HepG2 (cell line): Measurements from ENCODE around the gene KCTD19. TPM values are rescaled to one million over a fixed set of nuclear protein-coding genes. Genes with fewer than 3 reads are reported as not detected.

ENCODE experiments used
- AKAP8 ChIP-seq: sonication (generic); formaldehyde crosslinking; IDR thresholded peaks from 2 replicates; pipeline ENCODE4 v1.5.1; 2020; ENCODE audit warnings: mild to moderate bottlenecking, missing genetic modification reagents
- ATRX ChIP-seq: sonication (generic); formaldehyde crosslinking; IDR thresholded peaks from 2 replicates; pipeline ENCODE4 v1.4.0; 2020; ENCODE audit warnings: missing genetic modification reagents, borderline replicate concordance
- CHD2 ChIP-seq: IDR thresholded peaks from 2 replicates; pipeline ENCODE4 v1.6.1; 2011; ENCODE audit warnings: low read depth, low read length, improper control_type of control experiment
- GTF3A ChIP-seq: sonication (generic); formaldehyde crosslinking; conservative IDR thresholded peaks from 2 replicates; pipeline ENCODE4 v1.4.0; 2020; ENCODE audit warnings: mild to moderate bottlenecking, missing genetic modification reagents
- HNRNPL ChIP-seq: fragments of 200-400 bp; formaldehyde crosslinking; IDR thresholded peaks from 2 replicates; pipeline ENCODE4 v1.6.1; 2017; ENCODE audit warnings: mild to moderate bottlenecking, low read depth, low read length
- ISL2 ChIP-seq: sonication (generic); formaldehyde crosslinking; IDR thresholded peaks from 2 replicates; pipeline ENCODE4 v1.5.0; 2020; ENCODE audit warnings: missing genetic modification reagents
- MED1 ChIP-seq: sonication (generic); formaldehyde crosslinking; IDR thresholded peaks from 2 replicates; pipeline ENCODE4 v1.4.0; 2020; ENCODE audit warnings: missing genetic modification reagents
- MYNN ChIP-seq: sonication (generic); formaldehyde crosslinking; IDR thresholded peaks from 2 replicates; pipeline ENCODE4 v1.4.0; 2020; ENCODE audit warnings: mild to moderate bottlenecking, low read depth, missing genetic modification reagents
- NFE2L2 ChIP-seq: fragments of 150-350 bp; IDR thresholded peaks from 2 replicates; pipeline ENCODE4 v1.6.1; 2014; ENCODE audit warnings: low read length
- SALL2 ChIP-seq: sonication (generic); formaldehyde crosslinking; IDR thresholded peaks from 2 replicates; pipeline ENCODE4 v1.8.1; 2023; ENCODE audit warnings: mild to moderate bottlenecking, missing genetic modification reagents, inconsistent platforms
- ZBTB7B ChIP-seq: sonication (generic); formaldehyde crosslinking; IDR thresholded peaks from 2 replicates; pipeline ENCODE4 v1.4.0; 2020; ENCODE audit warnings: missing genetic modification reagents
- ZFP1 ChIP-seq: IDR thresholded peaks from 2 replicates; pipeline ENCODE4 v1.6.1; 2016
- ZNF235 ChIP-seq: sonication (generic); formaldehyde crosslinking; IDR thresholded peaks from 2 replicates; pipeline ENCODE4 v1.8.1; 2023; ENCODE audit warnings: mild to moderate bottlenecking, missing genetic modification reagents, borderline replicate concordance
- ZNF343 ChIP-seq: sonication (generic); formaldehyde crosslinking; IDR thresholded peaks from 2 replicates; pipeline ENCODE4 v1.4.0; 2020; ENCODE audit warnings: mild to moderate bottlenecking, missing genetic modification reagents
- ZNF367 ChIP-seq: sonication (generic); formaldehyde crosslinking; IDR thresholded peaks from 2 replicates; pipeline ENCODE4 v1.4.0; 2020; ENCODE audit warnings: missing genetic modification reagents, borderline replicate concordance
- ZNF441 ChIP-seq: sonication (generic); formaldehyde crosslinking; IDR thresholded peaks from 2 replicates; pipeline ENCODE4 v1.7.0; 2021; ENCODE audit warnings: missing genetic modification reagents, borderline replicate concordance
- ZNF567 ChIP-seq: sonication (generic); formaldehyde crosslinking; IDR thresholded peaks from 2 replicates; pipeline ENCODE4 v1.8.1; 2023; ENCODE audit warnings: mild to moderate bottlenecking, missing genetic modification reagents, borderline replicate concordance
- ZSCAN9 ChIP-seq: IDR thresholded peaks from 2 replicates; pipeline ENCODE4 v1.6.1; 2016; ENCODE audit warnings: borderline replicate concordance
- polyA plus RNA-seq, 8 experiments: library from polyadenylated mRNA; depleted of rRNA in 3 of 8; stranded (reverse) in 7 of 8; unstranded in 1 of 8; fragments of >200 nt; fragmentation: Illumina TruSeq in 4 of 8; extraction: Trizol in 4 of 8; gene quantifications; 2 replicates each; pipeline versions ENCODE4 v1.2.1 to v1.2.3, GENCODE V29; 2011 to 2016; ENCODE audit warnings: low read depth in 4 of 8, missing spikeins in 1 of 8, mixed read lengths in 1 of 8; ENCODE audit not compliant: insufficient read depth in 1 of 8
- total RNA-seq, 5 experiments: library from RNA; depleted of rRNA; stranded (reverse); fragments of >200 nt; fragmentation: Illumina TruSeq; extraction: Trizol; gene quantifications; 2 replicates each; pipeline ENCODE4 v1.2.3, GENCODE V29; 2016; ENCODE audit warnings: low read depth in 1 of 5
- TF ChIP-seq, protein P1 (sequence below): sonication (generic); formaldehyde crosslinking; IDR thresholded peaks from 2 replicates; pipeline ENCODE4 v1.5.1; 2020; ENCODE audit warnings: missing genetic modification reagents, mild to moderate bottlenecking, borderline replicate concordance
- TF ChIP-seq, protein P2 (sequence below): sonication (generic); formaldehyde crosslinking; IDR thresholded peaks from 2 replicates; pipeline ENCODE4 v1.5.0; 2020; ENCODE audit warnings: mild to moderate bottlenecking, missing genetic modification reagents
- TF ChIP-seq, protein P3 (sequence below): sonication (generic); formaldehyde crosslinking; IDR thresholded peaks from 2 replicates; pipeline ENCODE4 v1.8.1; 2023; ENCODE audit warnings: mild to moderate bottlenecking, moderate library complexity, missing genetic modification reagents
- TF ChIP-seq, protein P4 (sequence below): sonication (generic); formaldehyde crosslinking; IDR thresholded peaks from 2 replicates; pipeline ENCODE4 v1.5.0; 2020; ENCODE audit warnings: missing genetic modification reagents
- TF ChIP-seq, protein P5 (sequence below): IDR thresholded peaks from 2 replicates; pipeline ENCODE4 v1.6.1; 2016; ENCODE audit warnings: low read depth, borderline replicate concordance

Gene KCTD19
- total and polyA plus RNA-seq, 2 of the 13 experiments (the other 11 are each of a cell fraction or from before 2014, with no cell fraction given) = not detected

DNA sequence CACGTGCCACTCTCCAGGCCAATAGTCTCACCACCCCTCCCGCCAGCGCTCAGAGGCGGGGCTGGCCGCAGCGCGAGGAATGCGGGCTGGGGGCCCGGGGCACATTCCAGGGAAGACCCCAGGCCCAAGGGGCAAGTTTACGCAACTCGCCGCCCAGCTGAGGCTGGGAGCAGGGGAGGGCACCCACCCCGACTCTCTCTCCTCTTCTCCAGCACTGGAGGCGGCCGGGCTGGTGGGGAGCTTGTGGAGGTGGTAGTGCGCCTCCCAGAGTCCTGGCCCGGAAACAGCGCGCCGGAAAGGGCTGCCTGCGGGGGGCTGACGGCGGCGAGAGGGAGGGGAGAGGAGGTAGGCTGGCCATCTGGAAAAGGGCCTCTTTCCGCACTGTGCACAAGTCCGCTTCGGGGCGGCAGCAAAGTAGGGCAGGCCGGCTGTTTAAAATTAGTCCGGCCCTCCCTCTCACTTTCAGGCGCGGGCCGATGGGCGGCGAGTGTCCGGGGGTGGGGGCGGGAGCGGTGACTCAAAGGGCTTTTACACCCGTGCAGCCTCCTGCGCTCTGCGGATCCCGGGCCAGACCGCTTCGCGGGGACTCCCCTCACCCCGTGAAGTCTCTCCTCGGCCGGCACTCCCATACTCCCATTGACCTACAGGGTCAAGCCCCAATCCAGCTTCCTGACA lies 80.3 kb downstream of the KCTD19 start (continued):
- TF ChIP-seq, protein P1, sequence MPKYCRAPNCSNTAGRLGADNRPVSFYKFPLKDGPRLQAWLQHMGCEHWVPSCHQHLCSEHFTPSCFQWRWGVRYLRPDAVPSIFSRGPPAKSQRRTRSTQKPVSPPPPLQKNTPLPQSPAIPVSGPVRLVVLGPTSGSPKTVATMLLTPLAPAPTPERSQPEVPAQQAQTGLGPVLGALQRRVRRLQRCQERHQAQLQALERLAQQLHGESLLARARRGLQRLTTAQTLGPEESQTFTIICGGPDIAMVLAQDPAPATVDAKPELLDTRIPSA (CRISPR knock-in tag) = no peak; the same call in 1 of the 2 replicates
- TF ChIP-seq ZFP1 (CRISPR knock-in tag) = peak; percentile 65; the same call in 1 of the 2 replicates
- no peak for TF ChIP-seq ATRX (CRISPR knock-in tag)
- peak; percentile 89 for TF ChIP-seq SALL2 (CRISPR knock-in tag)
- 0 out of 2 replicates have a peak, but pooled peaks have one; percentile 10 for TF ChIP-seq HNRNPL
- TF ChIP-seq ZNF367 (CRISPR knock-in tag) = peak; percentile 78; the same call in 1 of the 2 replicates
- TF ChIP-seq ZNF343 (CRISPR knock-in tag) = no peak; the same call in 1 of the 2 replicates
- TF ChIP-seq AKAP8 = peak; percentile 94
- TF ChIP-seq ZNF441 (CRISPR knock-in tag) = 0 out of 2 replicates have a peak, but pooled peaks have one; percentile 53
- TF ChIP-seq ZNF235 = peak; percentile 82; the same call in 1 of the 2 replicates
- TF ChIP-seq, protein P2, sequence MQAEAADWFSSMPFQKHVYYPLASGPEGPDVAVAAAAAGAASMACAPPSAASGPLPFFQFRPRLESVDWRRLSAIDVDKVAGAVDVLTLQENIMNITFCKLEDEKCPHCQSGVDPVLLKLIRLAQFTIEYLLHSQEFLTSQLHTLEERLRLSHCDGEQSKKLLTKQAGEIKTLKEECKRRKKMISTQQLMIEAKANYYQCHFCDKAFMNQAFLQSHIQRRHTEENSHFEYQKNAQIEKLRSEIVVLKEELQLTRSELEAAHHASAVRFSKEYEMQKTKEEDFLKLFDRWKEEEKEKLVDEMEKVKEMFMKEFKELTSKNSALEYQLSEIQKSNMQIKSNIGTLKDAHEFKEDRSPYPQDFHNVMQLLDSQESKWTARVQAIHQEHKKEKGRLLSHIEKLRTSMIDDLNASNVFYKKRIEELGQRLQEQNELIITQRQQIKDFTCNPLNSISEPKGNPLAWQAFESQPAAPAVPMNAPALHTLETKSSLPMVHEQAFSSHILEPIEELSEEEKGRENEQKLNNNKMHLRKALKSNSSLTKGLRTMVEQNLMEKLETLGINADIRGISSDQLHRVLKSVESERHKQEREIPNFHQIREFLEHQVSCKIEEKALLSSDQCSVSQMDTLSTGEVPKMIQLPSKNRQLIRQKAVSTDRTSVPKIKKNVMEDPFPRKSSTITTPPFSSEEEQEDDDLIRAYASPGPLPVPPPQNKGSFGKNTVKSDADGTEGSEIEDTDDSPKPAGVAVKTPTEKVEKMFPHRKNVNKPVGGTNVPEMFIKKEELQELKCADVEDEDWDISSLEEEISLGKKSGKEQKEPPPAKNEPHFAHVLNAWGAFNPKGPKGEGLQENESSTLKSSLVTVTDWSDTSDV = peak; percentile 84; the same call in 1 of the 2 replicates
- peak; percentile 81; the same call in 1 of the 2 replicates for TF ChIP-seq ZSCAN9
- TF ChIP-seq GTF3A (CRISPR knock-in tag) = no peak; the same call in 1 of the 2 replicates
- TF ChIP-seq ISL2 (CRISPR knock-in tag) = peak; percentile 92
- TF ChIP-seq ZBTB7B (CRISPR knock-in tag) = peak; percentile 100
- no peak for TF ChIP-seq CHD2
- no peak for TF ChIP-seq NFE2L2
- TF ChIP-seq, protein P3, sequence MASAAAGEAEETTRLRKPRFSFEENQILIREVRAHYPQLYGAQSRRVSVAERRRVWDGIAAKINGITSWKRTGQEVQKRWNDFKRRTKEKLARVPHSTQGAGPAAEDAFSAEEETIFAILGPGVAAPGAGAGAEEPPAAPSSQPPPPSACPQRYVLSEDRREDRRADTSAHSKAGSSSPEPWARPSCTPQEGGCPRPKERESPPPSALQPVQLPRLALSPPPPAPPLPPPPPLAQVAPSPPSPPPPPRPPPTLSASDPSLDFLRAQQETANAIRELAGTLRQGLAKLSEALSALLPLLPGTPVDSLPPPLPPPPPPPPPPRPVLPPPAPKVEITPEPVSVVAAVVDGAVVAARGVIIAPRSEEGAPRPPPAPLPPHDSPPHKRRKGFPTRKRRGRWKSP (CRISPR knock-in tag) = peak; percentile 94
- TF ChIP-seq, protein P4, sequence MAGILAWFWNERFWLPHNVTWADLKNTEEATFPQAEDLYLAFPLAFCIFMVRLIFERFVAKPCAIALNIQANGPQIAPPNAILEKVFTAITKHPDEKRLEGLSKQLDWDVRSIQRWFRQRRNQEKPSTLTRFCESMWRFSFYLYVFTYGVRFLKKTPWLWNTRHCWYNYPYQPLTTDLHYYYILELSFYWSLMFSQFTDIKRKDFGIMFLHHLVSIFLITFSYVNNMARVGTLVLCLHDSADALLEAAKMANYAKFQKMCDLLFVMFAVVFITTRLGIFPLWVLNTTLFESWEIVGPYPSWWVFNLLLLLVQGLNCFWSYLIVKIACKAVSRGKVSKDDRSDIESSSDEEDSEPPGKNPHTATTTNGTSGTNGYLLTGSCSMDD (CRISPR knock-in tag) = no peak
- TF ChIP-seq ZNF567 (CRISPR knock-in tag) = peak; percentile 95; the same call in 1 of the 2 replicates
- TF ChIP-seq, protein P5, sequence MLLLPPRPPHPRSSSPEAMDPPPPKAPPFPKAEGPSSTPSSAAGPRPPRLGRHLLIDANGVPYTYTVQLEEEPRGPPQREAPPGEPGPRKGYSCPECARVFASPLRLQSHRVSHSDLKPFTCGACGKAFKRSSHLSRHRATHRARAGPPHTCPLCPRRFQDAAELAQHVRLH = peak; percentile 93
- TF ChIP-seq MED1 (CRISPR knock-in tag) = peak; percentile 80
- no peak for TF ChIP-seq MYNN (CRISPR knock-in tag)
